Neural progenitor cell (in vitro differentiated cells): ENCODE measurements around the gene NFASC. TPM values are rescaled to one million over a fixed set of nuclear protein-coding genes. Genes with fewer than 3 reads are reported as not detected.

Experiments used
- DNase-seq: peaks from one replicate; pipeline ENCODE4 v3.0.0-alpha.2; 2016; ENCODE audit warnings: low spot score
- H2AFZ ChIP-seq: fragments of 200-600 bp; sonication (generic); replicated peaks from 2 replicates; pipeline ENCODE4 v1.6.1; 2016; ENCODE audit warnings: antibody characterized with exemption
- H3F3A ChIP-seq: fragments of 200-600 bp; sonication (generic); 2 replicates; pipeline ENCODE4 v1.6.1; 2016; ENCODE audit warnings: antibody characterized with exemption, low read depth
- H3K27ac ChIP-seq: fragments of 200-600 bp; sonication (generic); 2 replicates; pipeline ENCODE4 v1.5.1; 2016; ENCODE audit warnings: mild to moderate bottlenecking
- H3K27me3 ChIP-seq: fragments of 200-600 bp; sonication (generic); 2 replicates; pipeline ENCODE4 v1.6.1; 2016; ENCODE audit warnings: mild to moderate bottlenecking, moderate library complexity
- H3K36me3 ChIP-seq: fragments of 200-600 bp; sonication (generic); 2 replicates; pipeline ENCODE4 v1.5.1; 2016
- H3K4me1 ChIP-seq: fragments of 200-600 bp; sonication (generic); 2 replicates; pipeline ENCODE4 v1.6.1; 2016; ENCODE audit warnings: mixed run types
- H3K4me2 ChIP-seq: fragments of 200-600 bp; sonication (generic); 2 replicates; pipeline ENCODE4 v1.6.1; 2016
- H3K4me3 ChIP-seq: fragments of 200-600 bp; sonication (generic); 2 replicates; pipeline ENCODE4 v1.5.1; 2016
- H3K79me2 ChIP-seq: fragments of 200-600 bp; sonication (generic); 2 replicates; pipeline ENCODE4 v1.6.1; 2016; ENCODE audit warnings: low read depth
- H3K9ac ChIP-seq: fragments of 200-600 bp; sonication (generic); 2 replicates; pipeline ENCODE4 v1.6.1; 2016
- H3K9me3 ChIP-seq: fragments of 200-600 bp; sonication (generic); 2 replicates; pipeline ENCODE4 v1.5.1; 2016; ENCODE audit warnings: low read depth
- H4K20me1 ChIP-seq: fragments of 200-600 bp; sonication (generic); 2 replicates; pipeline ENCODE4 v1.6.1; 2016; ENCODE audit warnings: low read depth
- H3K27ac Mint-ChIP-seq: 3 replicates; pipeline ENCODE4 v1.8.0; 2021; ENCODE audit warnings: mixed read lengths
- H3K27me3 Mint-ChIP-seq: 2 replicates; pipeline ENCODE4 v1.8.0; 2022; ENCODE audit warnings: low read depth, mild to moderate bottlenecking, inconsistent platforms, moderate library complexity, mixed read lengths; ENCODE audit not compliant: insufficient read depth
- H3K36me3 Mint-ChIP-seq: 3 replicates; pipeline ENCODE4 v1.8.0; 2021; ENCODE audit warnings: mixed read lengths
- H3K4me1 Mint-ChIP-seq: 3 replicates; pipeline ENCODE4 v1.8.0; 2021; ENCODE audit warnings: mixed read lengths
- H3K4me3 Mint-ChIP-seq: 3 replicates; pipeline ENCODE4 v1.8.0; 2021; ENCODE audit warnings: mild to moderate bottlenecking, moderate library complexity, mixed read lengths
- H3K9me3 Mint-ChIP-seq: 3 replicates; pipeline ENCODE4 v1.8.0; 2020; ENCODE audit warnings: mixed read lengths
- EZH2 ChIP-seq: fragments of 200-600 bp; sonication (generic); IDR thresholded peaks from 2 replicates; pipeline ENCODE4 v1.6.1; 2017; ENCODE audit warnings: antibody characterized with exemption, mild to moderate bottlenecking, moderate library complexity
- EZH2phosphoT487 ChIP-seq: fragments of 200-600 bp; sonication (generic); IDR thresholded peaks from 2 replicates; pipeline ENCODE4 v1.6.1; 2017; ENCODE audit warnings: antibody characterized with exemption
- total RNA-seq: library from RNA; depleted of rRNA; stranded (reverse); fragments of >200 nt; gene quantifications from 2 replicates; pipeline ENCODE4 v1.2.3, GENCODE V29; 2015; ENCODE audit warnings: low replicate concordance
- TF ChIP-seq, protein P1 (sequence below): fragments of 200-600 bp; sonication (generic); IDR thresholded peaks from 2 replicates; pipeline ENCODE4 v1.5.1; 2017; ENCODE audit warnings: antibody characterized with exemption, mild to moderate bottlenecking

The NFASC gene
- total RNA-seq, 1 donor from 2014 or later = 2.5 TPM

- Histone ChIP-seq H3K36me3 (no peaks in the 10 kb centered on the region), H3K79me2 (no peaks in the 10 kb centered on the region), H4K20me1 (no peaks in the 10 kb centered on the region), H3K9me3 (no peaks in the 10 kb centered on the region), H3K4me3 (no peak overlapping the region), H3F3A (no peaks in the 10 kb centered on the region), H3K27me3 (no peaks in the 10 kb centered on the region), H3K27ac (no peak overlapping the region), H3K4me1 (no peaks in the 10 kb centered on the region), H3K4me2 (no peak overlapping the region), H3K9ac (no peak overlapping the region), H2AFZ (no peak overlapping the region)
- Mint-ChIP-seq H3K9me3 (no peaks in the 10 kb centered on the region), H3K27ac (no peak overlapping the region), H3K4me1 (peaks cover 4% of the 10 kb centered on the region), H3K4me3 (no peak overlapping the region), H3K36me3 (no peaks in the 10 kb centered on the region), H3K27me3 (peaks cover 7% of the 10 kb centered on the region)
- DNase-seq = no peak
- TF ChIP-seq EZH2phosphoT487 = no peak
- no peak for TF ChIP-seq EZH2
- TF ChIP-seq, protein P1, sequence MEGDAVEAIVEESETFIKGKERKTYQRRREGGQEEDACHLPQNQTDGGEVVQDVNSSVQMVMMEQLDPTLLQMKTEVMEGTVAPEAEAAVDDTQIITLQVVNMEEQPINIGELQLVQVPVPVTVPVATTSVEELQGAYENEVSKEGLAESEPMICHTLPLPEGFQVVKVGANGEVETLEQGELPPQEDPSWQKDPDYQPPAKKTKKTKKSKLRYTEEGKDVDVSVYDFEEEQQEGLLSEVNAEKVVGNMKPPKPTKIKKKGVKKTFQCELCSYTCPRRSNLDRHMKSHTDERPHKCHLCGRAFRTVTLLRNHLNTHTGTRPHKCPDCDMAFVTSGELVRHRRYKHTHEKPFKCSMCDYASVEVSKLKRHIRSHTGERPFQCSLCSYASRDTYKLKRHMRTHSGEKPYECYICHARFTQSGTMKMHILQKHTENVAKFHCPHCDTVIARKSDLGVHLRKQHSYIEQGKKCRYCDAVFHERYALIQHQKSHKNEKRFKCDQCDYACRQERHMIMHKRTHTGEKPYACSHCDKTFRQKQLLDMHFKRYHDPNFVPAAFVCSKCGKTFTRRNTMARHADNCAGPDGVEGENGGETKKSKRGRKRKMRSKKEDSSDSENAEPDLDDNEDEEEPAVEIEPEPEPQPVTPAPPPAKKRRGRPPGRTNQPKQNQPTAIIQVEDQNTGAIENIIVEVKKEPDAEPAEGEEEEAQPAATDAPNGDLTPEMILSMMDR = no peak
Observed at GRCh38 chr1:204900721-204901120, 30.1 kb downstream of the NFASC start.

DNA sequence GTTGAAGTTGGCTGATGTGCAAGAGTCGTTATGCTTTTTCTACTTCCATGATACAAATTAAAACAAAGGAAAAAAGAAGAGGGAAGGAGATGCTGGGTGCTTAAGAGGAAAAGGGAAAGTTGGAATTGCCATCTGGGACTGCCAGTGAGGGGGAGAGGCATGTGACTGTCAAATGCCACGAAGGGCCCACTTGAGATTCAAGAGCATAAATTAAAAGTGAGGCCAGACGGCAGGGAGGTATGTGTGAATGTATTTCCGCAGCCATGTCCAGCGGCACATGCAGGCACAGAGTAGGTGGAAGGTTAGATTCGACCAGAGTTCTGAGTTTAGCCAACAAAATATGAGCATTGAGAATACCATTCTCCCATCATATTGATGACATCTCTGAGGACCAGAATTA, 32.0 kb downstream of the NFASC start:
- Mint-ChIP-seq H3K4me3 (no peak overlapping the region), H3K4me1 (peaks cover 4% of the 10 kb centered on the region), H3K9me3 (no peaks in the 10 kb centered on the region), H3K27ac (no peak overlapping the region), H3K27me3 (peaks cover 7% of the 10 kb centered on the region), H3K36me3 (no peaks in the 10 kb centered on the region)
- H4K20me1 ChIP-seq = no peaks in the 10 kb centered on the region
- H3K4me2 ChIP-seq = no peak overlapping the region
- H3K4me3 ChIP-seq = no peak overlapping the region
- H3K27ac ChIP-seq = no peak overlapping the region
- H3K9ac ChIP-seq = no peak overlapping the region
- H3K79me2 ChIP-seq = no peaks in the 10 kb centered on the region
- no peaks in the 10 kb centered on the region for H3K9me3 ChIP-seq
- H3K36me3 ChIP-seq = no peaks in the 10 kb centered on the region
- H2AFZ ChIP-seq = no peak overlapping the region
- no peaks in the 10 kb centered on the region for H3K4me1 ChIP-seq
- no peaks in the 10 kb centered on the region for H3K27me3 ChIP-seq
- TF ChIP-seq EZH2phosphoT487 (no peak), EZH2 (no peak)
- TF ChIP-seq, protein P1 = no peak
- H3F3A ChIP-seq = no peaks in the 10 kb centered on the region
- DNase-seq = no peak

GRCh38 chr1:204904228-204904810, 33.7 kb downstream of the NFASC start:
- H3K9ac ChIP-seq = no peak overlapping the region
- Mint-ChIP-seq H3K4me1 (peaks cover 4% of the 10 kb centered on the region), H3K27ac (no peak overlapping the region), H3K4me3 (no peak overlapping the region), H3K27me3 (peaks cover 4% of the 10 kb centered on the region), H3K36me3 (no peaks in the 10 kb centered on the region), H3K9me3 (no peaks in the 10 kb centered on the region)
- H3K9me3 ChIP-seq = no peaks in the 10 kb centered on the region
- TF ChIP-seq, protein P1 = no peak
- TF ChIP-seq EZH2phosphoT487 (no peak), EZH2 (no peak)
- H2AFZ ChIP-seq = no peak overlapping the region
- H3K4me1 ChIP-seq = no peaks in the 10 kb centered on the region
- no peak overlapping the region for H3K4me3 ChIP-seq
- no peaks in the 10 kb centered on the region for H3K36me3 ChIP-seq
- DNase-seq = no peak
- H3K27ac ChIP-seq = no peak overlapping the region
- no peaks in the 10 kb centered on the region for H4K20me1 ChIP-seq
- H3K27me3 ChIP-seq = no peaks in the 10 kb centered on the region
- H3F3A ChIP-seq = no peaks in the 10 kb centered on the region
- no peaks in the 10 kb centered on the region for H3K79me2 ChIP-seq
- no peak overlapping the region for H3K4me2 ChIP-seq
